HG02588 (cell line): Measurements from ENCODE around the gene TMUB1.

ENCODE experiments used
- ATAC-seq: cut with Tn5 transposase; IDR thresholded peaks from one replicate; pipeline ENCODE4 v1.9.1; 2021; ENCODE audit warnings: mild to moderate bottlenecking, moderate library complexity; ENCODE audit not compliant: unreplicated experiment

TMUB1 gene

DNA sequence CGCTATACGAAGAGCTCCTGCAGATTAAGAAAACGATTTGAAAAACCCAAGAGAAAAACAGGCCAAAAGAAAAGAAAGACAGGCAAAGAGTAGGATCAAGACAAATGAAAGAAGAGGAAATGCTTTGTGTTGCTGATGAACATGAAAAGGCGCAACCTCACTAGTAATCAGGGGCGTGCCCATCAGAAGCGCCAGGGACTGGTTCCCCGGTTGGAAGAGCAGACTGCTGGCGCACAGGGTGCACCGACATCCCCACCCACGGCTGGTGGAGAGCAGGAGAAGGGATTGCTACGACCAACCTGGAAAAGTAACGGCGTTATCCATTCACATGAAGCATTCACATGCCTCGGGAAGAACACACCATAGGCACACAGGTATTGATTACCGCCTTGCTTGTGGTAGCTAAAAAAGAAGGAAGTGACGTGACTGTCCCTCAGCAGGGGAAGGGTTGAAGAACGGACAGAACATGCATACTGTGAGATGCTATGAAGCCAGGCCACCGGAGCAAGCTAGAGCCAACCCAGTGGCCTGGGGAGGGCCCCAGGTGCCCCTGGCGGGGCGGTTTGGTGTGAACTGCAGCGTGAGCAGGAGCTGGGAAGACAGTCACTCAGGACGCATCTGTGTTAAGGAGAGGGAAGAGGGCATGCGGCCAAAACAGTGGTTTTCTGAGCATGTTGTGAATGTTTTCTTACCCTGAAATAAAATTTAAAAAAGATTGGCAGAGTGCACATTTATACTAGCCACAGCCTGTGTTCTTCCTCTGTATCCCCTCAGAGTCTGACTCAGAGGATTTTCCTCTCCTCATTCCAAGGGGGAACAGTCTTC lies 21.3 kb upstream of the TMUB1 start:
- ATAC-seq = no peak

DNA sequence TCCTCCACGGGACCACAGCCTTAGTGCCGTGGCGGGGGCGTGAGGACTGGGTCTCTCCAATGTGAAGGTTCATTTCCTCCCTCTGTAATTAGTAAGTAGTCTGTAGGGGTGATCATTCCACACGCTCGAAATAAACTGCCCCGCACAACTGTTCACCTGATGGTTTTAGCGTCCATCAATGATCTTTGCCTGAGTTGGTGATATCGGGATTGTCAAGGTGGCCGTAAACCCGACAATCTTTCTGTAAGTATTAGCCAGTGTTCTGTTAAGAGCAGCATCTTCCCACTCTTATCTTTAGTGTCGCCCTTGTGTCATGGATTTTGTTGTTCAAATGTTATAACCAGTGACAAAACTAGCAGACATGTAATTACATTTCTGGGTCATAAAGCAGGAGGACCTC lies 20.7 kb upstream of the TMUB1 start:
- no peak for ATAC-seq

GRCh38 chr7:151102991-151103390 lies 19.7 kb upstream of the TMUB1 start:
- no peak for ATAC-seq

DNA sequence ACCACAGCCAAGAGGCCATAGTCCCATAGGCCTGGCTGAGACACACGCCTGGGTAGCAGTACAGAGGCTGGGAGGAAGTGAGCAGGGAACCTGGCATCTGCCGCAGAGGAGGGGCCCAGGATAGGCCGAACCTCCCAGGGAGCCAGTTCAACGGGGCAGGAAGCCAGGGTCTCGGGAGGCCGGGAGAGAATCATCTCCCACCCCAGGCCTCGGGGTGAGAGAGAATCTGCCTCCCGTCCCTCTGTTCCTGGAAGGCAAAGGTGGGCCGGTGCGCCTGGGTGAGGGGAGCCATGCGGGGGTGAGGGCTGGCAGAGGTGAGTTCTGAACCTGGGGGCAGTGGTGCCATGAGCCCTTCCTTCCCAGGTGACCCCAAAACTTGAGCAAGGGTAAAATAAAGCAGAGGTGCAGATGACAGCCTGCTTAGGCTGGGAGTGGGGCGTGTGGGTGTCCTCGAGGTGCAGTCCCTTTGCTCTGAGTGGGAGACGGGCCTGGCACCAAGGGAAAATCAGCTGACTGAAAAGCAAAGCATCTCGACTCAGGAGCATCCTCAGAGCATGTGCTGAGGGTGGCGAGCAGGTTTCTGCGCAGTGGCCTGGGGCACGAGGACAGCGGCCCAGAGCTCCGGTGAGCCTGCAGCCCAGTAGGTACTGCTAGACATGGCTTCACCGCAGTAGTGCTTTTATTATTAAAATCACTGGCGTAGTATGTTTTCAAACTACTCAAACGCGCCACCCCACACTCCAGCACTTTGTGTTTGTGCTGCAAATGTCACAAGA lies 18.5 kb upstream of the TMUB1 start:
- no peak for ATAC-seq

GRCh38 chr7:151100921-151101320 lies 17.6 kb upstream of the TMUB1 start:
- ATAC-seq = no peak

GRCh38 chr7:151099486-151100211 lies 16.4 kb upstream of the TMUB1 start:
- no peak for ATAC-seq

GRCh38 chr7:151095828-151096475 lies 12.7 kb upstream of the TMUB1 start:
- ATAC-seq = no peak

- no peak for ATAC-seq
These were observed 12.0 kb upstream of the TMUB1 start for GRCh38 chr7:151095123-151095797.

- no peak for ATAC-seq
These were observed 11.4 kb upstream of the TMUB1 start for GRCh38 chr7:151094675-151095074.

GRCh38 chr7:151093748-151094147 lies 10.5 kb upstream of the TMUB1 start:
- no peak for ATAC-seq

GRCh38 chr7:151091988-151092387 lies 8.7 kb upstream of the TMUB1 start:
- ATAC-seq = no peak

GRCh38 chr7:151091431-151091830 lies 8.1 kb upstream of the TMUB1 start:
- ATAC-seq = no peak

DNA sequence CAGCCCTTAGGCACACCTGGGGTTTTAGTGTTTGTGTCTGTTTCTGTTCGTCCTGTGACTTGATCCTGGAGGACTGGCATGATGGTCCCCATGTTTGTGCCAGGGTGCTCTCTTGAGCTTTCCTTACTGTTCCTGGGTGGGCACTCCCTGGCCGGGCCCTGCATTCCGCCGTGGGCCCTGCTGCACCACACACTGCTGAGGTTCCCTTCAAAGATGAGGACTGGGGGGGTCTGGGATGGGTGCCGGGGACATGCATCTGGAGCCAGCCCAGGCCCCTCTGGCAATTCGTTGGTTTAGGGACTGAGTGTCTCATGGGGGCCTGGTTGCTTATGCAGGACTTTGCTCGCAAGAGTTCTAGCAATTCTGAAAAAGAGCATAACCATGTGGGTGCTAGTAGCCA lies 7.7 kb upstream of the TMUB1 start:
- ATAC-seq = no peak

DNA sequence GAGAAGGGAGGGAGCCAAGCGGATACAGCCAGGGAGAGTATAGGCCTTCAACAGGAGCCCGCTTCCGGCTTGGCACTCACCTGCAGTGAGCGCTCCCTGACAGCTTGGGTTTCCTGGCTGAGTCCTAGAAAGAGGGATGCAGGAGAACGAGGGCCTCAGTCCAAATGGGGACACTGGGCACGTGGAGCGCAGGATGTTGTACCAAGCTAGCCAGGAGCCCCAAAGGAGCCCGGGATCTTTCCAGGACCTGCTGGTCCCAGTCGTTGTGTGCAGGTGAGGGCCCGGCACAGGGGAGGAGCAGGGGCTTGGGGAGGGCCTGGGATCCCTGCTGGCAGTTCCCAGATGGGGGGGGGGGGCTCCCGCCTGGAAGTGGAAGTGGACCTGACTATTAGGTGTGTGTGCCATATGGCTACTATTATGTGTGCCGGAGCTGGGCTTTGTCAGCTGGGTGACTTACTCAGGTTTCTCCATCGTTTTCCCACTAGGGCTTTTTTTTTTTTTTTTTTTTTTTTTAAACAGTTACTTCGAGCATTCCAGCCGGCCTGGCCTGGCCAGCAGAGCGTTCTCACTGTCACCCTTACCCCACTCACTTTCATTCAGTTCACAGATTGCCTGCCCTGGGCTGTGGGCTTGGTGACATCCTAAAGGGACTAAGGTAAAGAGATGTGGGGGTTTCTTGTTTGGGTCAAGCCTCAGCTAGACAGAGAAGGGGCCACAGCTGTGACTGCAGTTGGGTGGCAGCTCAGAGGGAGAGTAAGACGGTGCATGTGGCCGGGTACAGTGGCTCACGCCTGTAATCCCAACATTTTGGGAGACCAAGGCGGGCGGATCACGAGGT lies 6.8 kb upstream of the TMUB1 start:
- no peak for ATAC-seq

- ATAC-seq = no peak
These were observed 5.8 kb upstream of the TMUB1 start for GRCh38 chr7:151088856-151089699.

GRCh38 chr7:151088019-151088855 lies 4.9 kb upstream of the TMUB1 start:
- no peak for ATAC-seq

- ATAC-seq = peak; percentile 27
These were observed 4.1 kb upstream of the TMUB1 start for GRCh38 chr7:151087245-151088018.
